ENCODE data around the gene CHAF1A. TPM values are rescaled to one million over a fixed set of nuclear protein-coding genes. Genes with fewer than 3 reads are reported as not detected.

The CHAF1A gene
- total and polyA plus RNA-seq, 2 of the 4 experiments (the other 2 are of a cell fraction): 12.4 to 22.9 TPM

DNA sequence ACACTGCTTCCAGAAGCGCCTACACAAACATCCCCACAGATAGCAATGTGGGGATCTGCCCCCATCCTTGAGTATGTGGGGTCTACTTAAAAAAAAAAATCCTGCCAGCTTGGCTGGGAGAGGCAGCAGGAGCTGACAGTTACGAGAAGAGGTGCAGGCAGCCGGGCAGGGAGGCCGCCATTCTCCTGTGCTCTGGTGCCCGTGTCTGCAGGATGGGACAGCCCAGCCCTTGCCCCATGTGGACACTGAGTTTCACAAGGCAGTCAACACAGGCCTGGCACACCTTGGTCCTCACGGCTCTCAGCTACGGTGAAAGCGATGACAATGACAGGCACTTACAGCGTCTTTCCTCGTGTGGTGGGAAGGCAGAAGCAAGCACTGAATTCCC, 35.1 kb upstream of the CHAF1A start:
- Histone ChIP-seq H3K4me1 (ENCODE audit: control insufficient read depth, insufficient read depth, low read length) (peaks cover 17% of the 10 kb centered on the region), H3K56ac (ENCODE audit: extremely low read depth, insufficient read depth, low read length) (no peak overlapping the region), H3K18ac (ENCODE audit: low read depth, low read length) (no peak overlapping the region), H3K9me3 (ENCODE audit: control insufficient read depth, insufficient read depth, low read length) (no peaks in the 10 kb centered on the region), H3K4me3 (ENCODE audit: insufficient read depth, low read depth, low read length) (no peak overlapping the region), H4K20me1 (ENCODE audit: insufficient read depth, low read length) (peaks cover 35% of the 10 kb centered on the region), H3K4me2 (ENCODE audit: low read depth, low read length) (no peak overlapping the region), H2BK20ac (ENCODE audit: low read depth, low read length) (no peak overlapping the region), H2BK5ac (ENCODE audit: low read depth, low read length, poor library complexity, severe bottlenecking) (no peak overlapping the region), H3K9me1 (ENCODE audit: insufficient read depth, low read length) (peaks cover 17% of the 10 kb centered on the region), H3K79me1 (ENCODE audit: low read depth in 1 of 2, low read length in 2 of 2) (peaks cover 12 to 76% of the 10 kb centered on the region in 2 experiments), H3K23ac (ENCODE audit: low read depth, low read length) (no peak overlapping the region), H2BK120ac (ENCODE audit: low read depth, low read length) (no peak overlapping the region), H3K27me3 (ENCODE audit: control insufficient read depth, insufficient read depth, low read length) (no peaks in the 10 kb centered on the region), H2AK9ac (replicated peaks; ENCODE audit: low read depth, low read length, poor library complexity) (no peak overlapping the region), H2AFZ (replicated peaks; ENCODE audit: low read length, poor library complexity) (no peak overlapping the region), H3K4ac (ENCODE audit: low read depth, low read length) (no peak overlapping the region), H3K9ac (ENCODE audit: low read depth, low read length) (no peak overlapping the region), H3K27ac (ENCODE audit: insufficient read depth, low read length) (no peak overlapping the region), H3K36me3 (ENCODE audit: control insufficient read depth, insufficient read depth, low read length) (peaks cover 46% of the 10 kb centered on the region), H2AK5ac (ENCODE audit: low read depth, low read length) (0 out of 2 replicates have a peak overlapping the region, but pooled peaks have one; percentile 20), H4K5ac (ENCODE audit: low read depth, low read length) (no peak overlapping the region), H2BK15ac (ENCODE audit: low read depth, low read length) (no peak overlapping the region), H3K14ac (replicated peaks; ENCODE audit: low read depth, low read length) (no peak overlapping the region), H4K8ac (ENCODE audit: low read depth in 2 of 2, low read length in 2 of 2) (no peak overlapping the region), H4K91ac (ENCODE audit: insufficient read depth, low read depth, low read length) (no peak overlapping the region)
- BruUV-seq (replicated peaks): no TSS peak
- no peak for TF ChIP-seq BHLHE40 (IDR thresholded peaks at IDR 0.05; ENCODE audit: low read depth, low read length)
- TF ChIP-seq, protein P1, sequence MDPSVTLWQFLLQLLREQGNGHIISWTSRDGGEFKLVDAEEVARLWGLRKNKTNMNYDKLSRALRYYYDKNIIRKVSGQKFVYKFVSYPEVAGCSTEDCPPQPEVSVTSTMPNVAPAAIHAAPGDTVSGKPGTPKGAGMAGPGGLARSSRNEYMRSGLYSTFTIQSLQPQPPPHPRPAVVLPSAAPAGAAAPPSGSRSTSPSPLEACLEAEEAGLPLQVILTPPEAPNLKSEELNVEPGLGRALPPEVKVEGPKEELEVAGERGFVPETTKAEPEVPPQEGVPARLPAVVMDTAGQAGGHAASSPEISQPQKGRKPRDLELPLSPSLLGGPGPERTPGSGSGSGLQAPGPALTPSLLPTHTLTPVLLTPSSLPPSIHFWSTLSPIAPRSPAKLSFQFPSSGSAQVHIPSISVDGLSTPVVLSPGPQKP (IDR thresholded peaks at IDR 0.05; ENCODE audit: borderline replicate concordance, low read depth, low read length): no peak
- no peak for TF ChIP-seq CEBPB (IDR thresholded peaks at IDR 0.05; ENCODE audit: low read depth, low read length)
- no peak for TF ChIP-seq MAZ (IDR thresholded peaks at IDR 0.05; ENCODE audit: borderline replicate concordance, low read depth, low read length)
- no peak for TF ChIP-seq MAFK (IDR thresholded peaks at IDR 0.05; ENCODE audit: low read depth, low read length)
- TF ChIP-seq RAD21 (IDR thresholded peaks at IDR 0.05; ENCODE audit: low read length): no peak
- no peak for TF ChIP-seq CHD1 (IDR thresholded peaks at IDR 0.05; ENCODE audit: low read depth, low read length)
- no peak for TF ChIP-seq FOS (IDR thresholded peaks at IDR 0.05; ENCODE audit: low read depth, low read length)
- TF ChIP-seq MXI1 (IDR thresholded peaks at IDR 0.05; ENCODE audit: borderline replicate concordance, low read depth, low read length): no peak
- TF ChIP-seq, protein P2, sequence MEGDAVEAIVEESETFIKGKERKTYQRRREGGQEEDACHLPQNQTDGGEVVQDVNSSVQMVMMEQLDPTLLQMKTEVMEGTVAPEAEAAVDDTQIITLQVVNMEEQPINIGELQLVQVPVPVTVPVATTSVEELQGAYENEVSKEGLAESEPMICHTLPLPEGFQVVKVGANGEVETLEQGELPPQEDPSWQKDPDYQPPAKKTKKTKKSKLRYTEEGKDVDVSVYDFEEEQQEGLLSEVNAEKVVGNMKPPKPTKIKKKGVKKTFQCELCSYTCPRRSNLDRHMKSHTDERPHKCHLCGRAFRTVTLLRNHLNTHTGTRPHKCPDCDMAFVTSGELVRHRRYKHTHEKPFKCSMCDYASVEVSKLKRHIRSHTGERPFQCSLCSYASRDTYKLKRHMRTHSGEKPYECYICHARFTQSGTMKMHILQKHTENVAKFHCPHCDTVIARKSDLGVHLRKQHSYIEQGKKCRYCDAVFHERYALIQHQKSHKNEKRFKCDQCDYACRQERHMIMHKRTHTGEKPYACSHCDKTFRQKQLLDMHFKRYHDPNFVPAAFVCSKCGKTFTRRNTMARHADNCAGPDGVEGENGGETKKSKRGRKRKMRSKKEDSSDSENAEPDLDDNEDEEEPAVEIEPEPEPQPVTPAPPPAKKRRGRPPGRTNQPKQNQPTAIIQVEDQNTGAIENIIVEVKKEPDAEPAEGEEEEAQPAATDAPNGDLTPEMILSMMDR (conservative IDR thresholded peaks at IDR 0.05; ENCODE audit: low read depth, low read length): no peak
- TF ChIP-seq, protein P3, sequence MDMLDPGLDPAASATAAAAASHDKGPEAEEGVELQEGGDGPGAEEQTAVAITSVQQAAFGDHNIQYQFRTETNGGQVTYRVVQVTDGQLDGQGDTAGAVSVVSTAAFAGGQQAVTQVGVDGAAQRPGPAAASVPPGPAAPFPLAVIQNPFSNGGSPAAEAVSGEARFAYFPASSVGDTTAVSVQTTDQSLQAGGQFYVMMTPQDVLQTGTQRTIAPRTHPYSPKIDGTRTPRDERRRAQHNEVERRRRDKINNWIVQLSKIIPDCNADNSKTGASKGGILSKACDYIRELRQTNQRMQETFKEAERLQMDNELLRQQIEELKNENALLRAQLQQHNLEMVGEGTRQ (IDR thresholded peaks at IDR 0.05; ENCODE audit: low read depth, low read length): no peak
- no peak for TF ChIP-seq NFE2L2 (IDR thresholded peaks at IDR 0.05; ENCODE audit: low read depth, low read length)
- no peak for TF ChIP-seq RFX5 (IDR thresholded peaks at IDR 0.05; ENCODE audit: low read depth, low read length)
- TF ChIP-seq POLR2A (IDR thresholded peaks at IDR 0.05; ENCODE audit: low read depth, low read length): no peak
- no peak for TF ChIP-seq RCOR1 (IDR thresholded peaks at IDR 0.05; ENCODE audit: insufficient replicate concordance, low read length)
- TF ChIP-seq SMC3 (IDR thresholded peaks at IDR 0.05; ENCODE audit: low read depth, low read length): no peak
- ChIA-PET POLR2A (ENCODE audit: unreplicated experiment) (no interaction called here), CTCF (no interaction called here)
- dilution Hi-C loops (cut with HindIII; ENCODE audit: low sequenced_read_pairs, unreplicated experiment): no loop called here
- 100% methylated on average over 2 of the region's 10 CpGs; no CpG with 5 or more reads in 1 of the 2 experiments for WGBS, 2 experiments (ENCODE audit: extremely low coverage in 2 of 2, insufficient read length in 1 of 2)
- in situ Hi-C loops (cut with MboI; ENCODE audit: low sequenced_read_pairs): no loop called here
- DNase-seq (no peak), ATAC-seq (ENCODE audit: low read depth) (no peak)
- intact Hi-C loops (cut with micrococcal nuclease): no loop called here
